Endodermal cell (in vitro differentiated cells): ENCODE measurements around the gene KRTAP5-8. TPM values are rescaled to one million over a fixed set of nuclear protein-coding genes. Genes with fewer than 3 reads are reported as not detected.
A peak's percentile ranks its signal among the peaks of the same experiment; 100 is the strongest.
"Not testable (repeated sequence)": the region's sequence is repeated elsewhere in the genome, so short reads cannot be mapped to it uniquely, and the experiment has no call there.

Experiments
- DNase-seq: peaks from one replicate; pipeline ENCODE4 v3.0.0-alpha.2; 2017
- H3K27ac ChIP-seq: 2 replicates; pipeline ENCODE4 v1.5.1; 2013; ENCODE audit warnings: mild to moderate bottlenecking, low read depth, low read length, moderate library complexity
- H3K27me3 ChIP-seq: 2 replicates; pipeline ENCODE4 v1.6.1; 2013; ENCODE audit warnings: mild to moderate bottlenecking, low read length, moderate library complexity; ENCODE audit not compliant: insufficient read depth, control insufficient read depth, poor library complexity, severe bottlenecking
- H3K36me3 ChIP-seq: 2 replicates; pipeline ENCODE4 v1.7.0; 2013; ENCODE audit warnings: mild to moderate bottlenecking, low read length, moderate library complexity; ENCODE audit not compliant: control insufficient read depth, insufficient read depth
- H3K4me1 ChIP-seq: one replicate; pipeline ENCODE4 v1.7.0; 2013; ENCODE audit warnings: low read length; ENCODE audit not compliant: control insufficient read depth, insufficient read depth
- H3K4me3 ChIP-seq: 2 replicates; pipeline ENCODE4 v1.5.1; 2013; ENCODE audit warnings: mild to moderate bottlenecking, low read length, moderate library complexity
- H3K9ac ChIP-seq: 2 replicates; pipeline ENCODE4 v1.6.1; 2013; ENCODE audit warnings: mild to moderate bottlenecking, low read length, moderate library complexity; ENCODE audit not compliant: poor library complexity, severe bottlenecking; ENCODE audit errors: extremely low read depth
- H3K9me3 ChIP-seq: 2 replicates; pipeline ENCODE4 v1.6.1; 2013; ENCODE audit warnings: mild to moderate bottlenecking, low read length, moderate library complexity; ENCODE audit not compliant: control insufficient read depth
- H3K27ac Mint-ChIP-seq: 2 replicates; pipeline ENCODE4 v1.8.0; 2020; ENCODE audit warnings: mixed read lengths
- H3K27me3 Mint-ChIP-seq: 2 replicates; pipeline ENCODE4 v1.8.0; 2021; ENCODE audit warnings: mild to moderate bottlenecking, mixed read lengths; ENCODE audit not compliant: insufficient read depth
- H3K36me3 Mint-ChIP-seq: 2 replicates; pipeline ENCODE4 v1.8.0; 2020; ENCODE audit warnings: low read depth, mixed read lengths
- H3K4me1 Mint-ChIP-seq: 2 replicates; pipeline ENCODE4 v1.8.0; 2020; ENCODE audit warnings: mixed read lengths
- H3K4me3 Mint-ChIP-seq: 2 replicates; pipeline ENCODE4 v1.8.0; 2020; ENCODE audit warnings: mild to moderate bottlenecking, moderate library complexity, mixed read lengths
- H3K9me3 Mint-ChIP-seq: 2 replicates; pipeline ENCODE4 v1.8.0; 2020; ENCODE audit warnings: mild to moderate bottlenecking, mixed read lengths
- WGBS, 2 experiments: methylation state at CpG; one replicate each; pipeline versions ENCODE4 v1.1.5 to v1.1.7; 2013; ENCODE audit warnings: missing lambda C conversion rate in 2 of 2, mixed read lengths in 1 of 2; ENCODE audit not compliant: insufficient coverage in 1 of 2, insufficient read length in 1 of 2; 5-methylcytosine and 5-hydroxymethylcytosine counted together
- total RNA-seq, 2 donors: library from RNA; stranded (reverse); fragmentation: NEBNext Ultra II Directional in 1 of 2; extraction: Animal tissue kit (Norgen Biotek cat#: 25700) in 1 of 2; gene quantifications; 2 replicates in 1 of 2; 3 replicates in 1 of 2; pipeline ENCODE4 v1.2.1, GENCODE V29; 2021
- TF ChIP-seq, protein P1 (sequence below): fragments of 200-600 bp; sonication (generic); conservative IDR thresholded peaks from 2 replicates; pipeline ENCODE4 v1.5.0; 2021; ENCODE audit warnings: antibody characterized with exemption, mild to moderate bottlenecking

KRTAP5-8 gene
- total RNA-seq, 2 donors from 2014 or later, result not detected

DNA sequence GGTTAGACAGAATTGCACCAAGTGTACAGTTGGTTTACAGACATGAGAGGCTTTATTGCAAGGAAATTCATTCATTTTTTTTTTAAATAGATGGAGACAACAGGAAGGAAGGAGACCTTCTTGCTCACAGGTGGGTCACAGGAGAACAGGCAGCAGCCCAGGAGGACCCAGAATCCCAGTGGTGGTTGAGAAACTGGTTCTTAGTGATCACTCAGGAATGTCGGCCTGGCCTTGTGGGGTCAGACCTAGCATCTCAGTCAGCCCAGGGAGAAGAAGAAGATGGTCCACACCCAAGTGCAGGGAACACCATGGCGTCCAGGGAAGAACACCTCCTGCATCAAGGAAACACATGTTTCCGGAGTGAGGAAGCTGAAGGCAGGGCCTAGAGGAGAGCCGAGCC, 44.0 kb downstream of the KRTAP5-8 start:
- H3K27ac Mint-ChIP-seq, result no peak overlapping the region
- no peaks in the 10 kb centered on the region for H3K36me3 Mint-ChIP-seq
- Histone ChIP-seq H3K27me3 (peaks cover 5% of the 10 kb centered on the region), H3K4me3 (no peak overlapping the region), H3K9ac (no peak overlapping the region), H3K27ac (no peak overlapping the region), H3K9me3 (no peaks in the 10 kb centered on the region), H3K4me1 (no peaks in the 10 kb centered on the region), H3K36me3 (no peaks in the 10 kb centered on the region)
- TF ChIP-seq, protein P1, sequence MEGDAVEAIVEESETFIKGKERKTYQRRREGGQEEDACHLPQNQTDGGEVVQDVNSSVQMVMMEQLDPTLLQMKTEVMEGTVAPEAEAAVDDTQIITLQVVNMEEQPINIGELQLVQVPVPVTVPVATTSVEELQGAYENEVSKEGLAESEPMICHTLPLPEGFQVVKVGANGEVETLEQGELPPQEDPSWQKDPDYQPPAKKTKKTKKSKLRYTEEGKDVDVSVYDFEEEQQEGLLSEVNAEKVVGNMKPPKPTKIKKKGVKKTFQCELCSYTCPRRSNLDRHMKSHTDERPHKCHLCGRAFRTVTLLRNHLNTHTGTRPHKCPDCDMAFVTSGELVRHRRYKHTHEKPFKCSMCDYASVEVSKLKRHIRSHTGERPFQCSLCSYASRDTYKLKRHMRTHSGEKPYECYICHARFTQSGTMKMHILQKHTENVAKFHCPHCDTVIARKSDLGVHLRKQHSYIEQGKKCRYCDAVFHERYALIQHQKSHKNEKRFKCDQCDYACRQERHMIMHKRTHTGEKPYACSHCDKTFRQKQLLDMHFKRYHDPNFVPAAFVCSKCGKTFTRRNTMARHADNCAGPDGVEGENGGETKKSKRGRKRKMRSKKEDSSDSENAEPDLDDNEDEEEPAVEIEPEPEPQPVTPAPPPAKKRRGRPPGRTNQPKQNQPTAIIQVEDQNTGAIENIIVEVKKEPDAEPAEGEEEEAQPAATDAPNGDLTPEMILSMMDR, result no peak
- H3K9me3 Mint-ChIP-seq, result no peaks in the 10 kb centered on the region
- peaks cover 23% of the 10 kb centered on the region for H3K27me3 Mint-ChIP-seq
- WGBS, 2 experiments, result 88 to 89% methylated on average over 4 of the region's 4 CpGs
- H3K4me3 Mint-ChIP-seq, result no peak overlapping the region
- peaks cover 10% of the 10 kb centered on the region for H3K4me1 Mint-ChIP-seq
- no peak for DNase-seq

DNA sequence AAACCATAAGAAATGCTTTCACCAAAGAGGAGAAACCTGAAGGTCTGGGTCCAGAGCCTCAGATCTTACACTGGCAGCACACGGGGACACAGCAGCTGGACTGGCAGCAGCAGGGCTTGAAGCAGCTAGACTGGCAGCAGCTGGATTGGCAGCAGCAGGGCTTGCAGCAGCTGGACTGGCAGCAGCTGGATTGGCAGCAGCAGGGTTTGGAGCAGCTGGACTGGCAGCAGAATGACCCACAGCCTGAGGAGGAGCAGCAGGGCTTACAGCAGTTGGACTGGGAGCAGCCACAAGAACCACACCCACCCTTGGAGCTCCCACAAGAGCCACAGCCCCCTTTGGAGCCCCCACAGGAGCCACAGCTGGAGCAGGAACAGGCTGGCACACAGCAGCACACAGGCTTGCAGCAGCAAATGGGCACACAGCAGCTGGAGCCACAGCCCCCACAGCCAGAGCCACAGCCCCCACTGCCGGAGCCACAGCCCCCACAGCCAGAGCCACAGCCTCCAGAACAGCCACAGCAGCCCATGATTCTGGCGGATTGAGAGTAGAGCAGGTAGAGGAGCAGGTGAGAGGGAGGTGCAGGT, 44.6 kb downstream of the KRTAP5-8 start, which contains the start of gene KRTAP5-11:
TSS of gene KRTAP5-11 (minus strand) at position 567 of the 587 bp plus-strand sequence. CDS start at position 529, 38 bp downstream.
- Mint-ChIP-seq H3K27ac (no peak within 1 kb of the TSS), H3K9me3 (no peaks in the 10 kb centered on the region), H3K4me1 (peaks cover 10% of the 10 kb centered on the region), H3K27me3 (peaks cover 23% of the 10 kb centered on the region), H3K36me3 (no peaks in the 10 kb centered on the region), H3K4me3 (no peak within 1 kb of the TSS)
- no peak for DNase-seq
- 85 to 90% methylated on average over 1 to 3 of the region's 3 CpGs for WGBS, 2 experiments
- H3K4me3 ChIP-seq, result no peak within 1 kb of the TSS
- H3K9me3 ChIP-seq, result no peaks in the 10 kb centered on the region
- H3K27me3 ChIP-seq, result peaks cover 5% of the 10 kb centered on the region
- H3K27ac ChIP-seq, result no peak within 1 kb of the TSS
- H3K36me3 ChIP-seq, result no peaks in the 10 kb centered on the region
- no peaks in the 10 kb centered on the region for H3K4me1 ChIP-seq
- H3K9ac ChIP-seq, result no peak within 1 kb of the TSS
- TF ChIP-seq, protein P1, result no peak

DNA sequence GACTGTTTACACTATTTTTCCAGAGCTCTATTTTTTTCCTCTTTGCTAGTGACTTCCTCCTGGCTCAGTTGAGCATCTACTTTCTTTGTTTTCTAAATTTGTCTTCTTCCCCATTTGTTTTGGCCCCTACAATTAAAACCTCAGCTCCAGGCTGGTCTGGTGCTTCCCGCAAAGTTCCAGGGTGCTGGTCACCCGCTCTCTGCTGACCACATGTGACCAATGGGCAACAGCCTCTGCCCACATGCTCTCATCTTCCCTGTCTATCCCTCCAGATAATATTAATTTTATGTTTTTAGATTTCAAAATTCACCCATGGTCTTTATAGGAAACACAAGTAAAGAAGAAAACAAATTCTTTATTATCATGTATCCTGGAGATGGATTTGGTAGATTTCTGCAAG, 45.1 kb downstream of the KRTAP5-8 start:
- not testable (repeated sequence) for H3K4me3 Mint-ChIP-seq, H3K9me3 Mint-ChIP-seq, DNase-seq, H3K4me3 ChIP-seq, H3K9me3 ChIP-seq, H3K4me1 ChIP-seq, H3K9ac ChIP-seq, H3K27me3 ChIP-seq, H3K36me3 ChIP-seq, H3K27ac Mint-ChIP-seq, H3K27ac ChIP-seq, H3K36me3 Mint-ChIP-seq
- peaks cover 23% of the 10 kb centered on the region for H3K27me3 Mint-ChIP-seq
- WGBS, 2 experiments, result 96 to 100% methylated on average over 2 of the region's 2 CpGs
- H3K4me1 Mint-ChIP-seq, result peaks cover 10% of the 10 kb centered on the region

DNA sequence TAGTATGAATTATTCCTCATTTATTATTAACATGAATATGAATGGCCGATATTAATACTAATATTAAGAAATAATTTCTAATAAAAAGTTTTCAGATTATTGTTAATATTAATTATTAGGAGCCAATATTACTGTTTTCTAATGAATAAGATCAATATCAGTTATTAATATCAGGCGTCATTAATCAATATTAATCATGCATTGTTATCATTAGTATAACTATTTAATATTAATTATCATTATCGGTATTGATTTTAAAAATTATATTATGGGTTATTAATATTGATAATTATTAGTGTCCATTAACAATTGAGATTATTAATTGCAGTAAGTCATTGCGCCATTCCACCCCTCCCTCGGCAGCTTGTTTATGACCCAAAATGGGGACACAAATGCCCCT, 47.8 kb downstream of the KRTAP5-8 start:
- not testable (repeated sequence) for H3K4me1 ChIP-seq, H3K27me3 ChIP-seq, H3K4me3 ChIP-seq, H3K9me3 ChIP-seq, H3K27ac ChIP-seq, H3K9me3 Mint-ChIP-seq, H3K9ac ChIP-seq, DNase-seq, H3K27ac Mint-ChIP-seq, H3K36me3 ChIP-seq, H3K4me3 Mint-ChIP-seq, H3K36me3 Mint-ChIP-seq
- H3K27me3 Mint-ChIP-seq, result peaks cover 17% of the 10 kb centered on the region
- H3K4me1 Mint-ChIP-seq, result peaks cover 11% of the 10 kb centered on the region
- 98 to 100% methylated on average over 2 of the region's 5 CpGs for WGBS, 2 experiments

DNA sequence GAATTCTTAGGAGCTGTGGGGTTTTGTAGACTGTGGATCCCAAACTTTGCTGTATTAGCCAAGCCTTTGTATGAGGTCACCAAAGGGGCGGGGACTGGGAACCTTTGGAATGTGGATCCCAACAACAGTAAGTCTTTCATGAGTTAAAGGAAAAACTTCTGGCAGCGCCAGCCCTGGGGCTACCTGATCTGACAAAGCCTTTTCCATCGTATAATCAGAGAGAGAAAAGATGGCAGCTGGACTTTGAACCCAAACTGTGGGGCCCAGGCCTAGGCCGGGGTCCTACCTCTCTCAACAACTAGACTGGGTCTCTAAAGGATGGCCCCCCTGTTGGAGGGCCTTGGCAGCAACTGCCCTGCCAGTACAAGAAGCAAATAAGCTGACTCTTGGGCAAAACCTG, 50.5 kb downstream of the KRTAP5-8 start:
- H3K36me3 Mint-ChIP-seq, H3K9me3 ChIP-seq, H3K9ac ChIP-seq, H3K27me3 ChIP-seq, H3K4me3 Mint-ChIP-seq, DNase-seq, H3K4me3 ChIP-seq, H3K36me3 ChIP-seq, H3K9me3 Mint-ChIP-seq, H3K4me1 ChIP-seq, H3K27me3 Mint-ChIP-seq, H3K4me1 Mint-ChIP-seq: not testable (repeated sequence)
- H3K27ac Mint-ChIP-seq, result peak overlapping the region; percentile 26
- peak overlapping the region; percentile 11 for H3K27ac ChIP-seq
- WGBS, 2 experiments, result 60 to 67% methylated on average over 4 of the region's 4 CpGs
